Loucy (cell line): ENCODE data around the gene IGHMBP2.

Source experiments
- H2AFZ ChIP-seq: fragments of 200-600 bp; sonication (generic); 2 replicates; pipeline ENCODE4 v1.6.0; 2016; ENCODE audit warnings: antibody characterized with exemption, mild to moderate bottlenecking, low read length, moderate library complexity
- H3F3A ChIP-seq: fragments of 200-600 bp; 2 replicates; pipeline ENCODE4 v1.6.0; 2016; ENCODE audit warnings: antibody characterized with exemption, low read depth, mild to moderate bottlenecking
- H3K27me3 ChIP-seq: fragments of 200-600 bp; sonication (generic); 2 replicates; pipeline ENCODE4 v1.6.1; 2014; ENCODE audit warnings: low read length, mild to moderate bottlenecking; ENCODE audit not compliant: insufficient read depth, poor library complexity, severe bottlenecking
- H3K36me3 ChIP-seq: fragments of 200-600 bp; sonication (generic); 2 replicates; pipeline ENCODE4 v1.6.1; 2016; ENCODE audit warnings: low read length; ENCODE audit not compliant: insufficient read depth
- H3K4me1 ChIP-seq: fragments of 200-600 bp; sonication (generic); 2 replicates; pipeline ENCODE4 v1.5.1; 2014; ENCODE audit warnings: low read length, mild to moderate bottlenecking; ENCODE audit not compliant: insufficient read depth, poor library complexity, severe bottlenecking
- H3K4me2 ChIP-seq: fragments of 200-600 bp; sonication (generic); 2 replicates; pipeline ENCODE4 v1.6.0; 2014; ENCODE audit warnings: antibody characterized with exemption, low read length, low read depth, mild to moderate bottlenecking; ENCODE audit not compliant: poor library complexity, severe bottlenecking
- H3K4me3 ChIP-seq: fragments of 200-600 bp; sonication (generic); 2 replicates; pipeline ENCODE4 v1.5.1; 2014; ENCODE audit warnings: low read length, mild to moderate bottlenecking, mixed read lengths; ENCODE audit not compliant: poor library complexity, severe bottlenecking
- H3K79me2 ChIP-seq: fragments of 200-600 bp; sonication (generic); 2 replicates; pipeline ENCODE4 v1.6.1; 2014; ENCODE audit warnings: low read length; ENCODE audit not compliant: insufficient read depth
- H3K9ac ChIP-seq: fragments of 200-600 bp; sonication (generic); 2 replicates; pipeline ENCODE4 v1.6.0; 2014; ENCODE audit warnings: mild to moderate bottlenecking, low read depth, low read length, moderate library complexity; ENCODE audit not compliant: poor library complexity, severe bottlenecking
- H3K9me2 ChIP-seq: fragments of 200-600 bp; sonication (generic); replicated peaks from 2 replicates; pipeline ENCODE4 v1.6.1; 2016; ENCODE audit warnings: low read depth, low read length, mixed read lengths
- H3K9me3 ChIP-seq: fragments of 200-600 bp; sonication (generic); 2 replicates; pipeline ENCODE4 v1.6.1; 2014; ENCODE audit warnings: mild to moderate bottlenecking, antibody characterized with exemption, low read length, low read depth; ENCODE audit not compliant: insufficient read depth
- H4K20me1 ChIP-seq: fragments of 200-600 bp; sonication (generic); 2 replicates; pipeline ENCODE4 v1.6.0; 2014; ENCODE audit warnings: antibody characterized with exemption, low read length, mild to moderate bottlenecking; ENCODE audit not compliant: insufficient read depth, poor library complexity, severe bottlenecking
- CTCF ChIP-seq: fragments of 200-600 bp; sonication (generic); conservative IDR thresholded peaks from 2 replicates; pipeline ENCODE4 v1.5.1; 2014; ENCODE audit warnings: mild to moderate bottlenecking, antibody characterized with exemption, low read length
- EZH2phosphoT487 ChIP-seq: fragments of 200-600 bp; IDR thresholded peaks from 2 replicates; pipeline ENCODE4 v1.6.1; 2018; ENCODE audit warnings: antibody characterized with exemption, mild to moderate bottlenecking, moderate library complexity, borderline replicate concordance

Gene IGHMBP2

GRCh38 chr11:68978931-68979594, 75.4 kb downstream of the IGHMBP2 start:
- Histone ChIP-seq H3K9me3 (no peaks in the 10 kb centered on the region), H3K9me2 (no peaks in the 10 kb centered on the region), H3K27me3 (no peaks in the 10 kb centered on the region), H3K4me3 (no peak overlapping the region), H3K4me1 (no peaks in the 10 kb centered on the region), H3K79me2 (no peaks in the 10 kb centered on the region), H3K4me2 (no peak overlapping the region), H4K20me1 (no peaks in the 10 kb centered on the region), H3K36me3 (no peaks in the 10 kb centered on the region), H3K9ac (no peak overlapping the region), H3F3A (no peaks in the 10 kb centered on the region), H2AFZ (no peak overlapping the region)
- no peak for TF ChIP-seq EZH2phosphoT487
- TF ChIP-seq CTCF: no peak

- Histone ChIP-seq H3K9ac (no peak overlapping the region), H3K9me3 (no peaks in the 10 kb centered on the region), H3K4me2 (no peak overlapping the region), H3K36me3 (no peaks in the 10 kb centered on the region), H3K4me3 (no peak overlapping the region), H3F3A (no peaks in the 10 kb centered on the region), H4K20me1 (no peaks in the 10 kb centered on the region), H2AFZ (no peak overlapping the region), H3K4me1 (no peaks in the 10 kb centered on the region), H3K27me3 (no peaks in the 10 kb centered on the region), H3K9me2 (no peaks in the 10 kb centered on the region), H3K79me2 (no peaks in the 10 kb centered on the region)
- TF ChIP-seq EZH2phosphoT487: no peak
- no peak for TF ChIP-seq CTCF
These were observed 76.5 kb downstream of the IGHMBP2 start for GRCh38 chr11:68979931-68980775.

- Histone ChIP-seq H3K9ac (no peak within 1 kb of the TSS), H3K9me3 (no peaks in the 10 kb centered on the region), H3K4me1 (no peaks in the 10 kb centered on the region), H3K79me2 (no peaks in the 10 kb centered on the region), H3K27me3 (no peaks in the 10 kb centered on the region), H3K4me3 (no peak within 1 kb of the TSS), H2AFZ (no peak within 1 kb of the TSS), H3K9me2 (no peaks in the 10 kb centered on the region), H3F3A (no peaks in the 10 kb centered on the region), H4K20me1 (no peaks in the 10 kb centered on the region), H3K4me2 (no peak within 1 kb of the TSS), H3K36me3 (no peaks in the 10 kb centered on the region)
- no peak for TF ChIP-seq CTCF
- no peak for TF ChIP-seq EZH2phosphoT487
These were observed 77.0 kb downstream of the IGHMBP2 start, which contains the start of gene MRGPRD for GRCh38 chr11:68980776-68981065. Gene MRGPRD (minus strand): TSS chr11:68980986. CDS start chr11:68980986, 0 bp downstream.
